ENCODE results near the gene AEBP1. TPM values are rescaled to one million over a fixed set of nuclear protein-coding genes. Genes with fewer than 3 reads are reported as not detected.

The AEBP1 gene
- total RNA-seq, 1 donor from 2014 or later: 21.7 TPM

- intact Hi-C loops (cut with micrococcal nuclease): no loop called here
- Mint-ChIP-seq H3K27me3 (no peaks in the 10 kb centered on the region), H3K4me1 (peaks cover 68% of the 10 kb centered on the region), H3K27ac (peak overlapping the region; percentile 50), H3K36me3 (ENCODE audit: low read depth) (peaks cover 42% of the 10 kb centered on the region), H3K9me3 (no peaks in the 10 kb centered on the region), H3K4me3 (no peak overlapping the region)
- ATAC-seq (ENCODE audit: low read depth): no peak
- TF ChIP-seq, protein P1, sequence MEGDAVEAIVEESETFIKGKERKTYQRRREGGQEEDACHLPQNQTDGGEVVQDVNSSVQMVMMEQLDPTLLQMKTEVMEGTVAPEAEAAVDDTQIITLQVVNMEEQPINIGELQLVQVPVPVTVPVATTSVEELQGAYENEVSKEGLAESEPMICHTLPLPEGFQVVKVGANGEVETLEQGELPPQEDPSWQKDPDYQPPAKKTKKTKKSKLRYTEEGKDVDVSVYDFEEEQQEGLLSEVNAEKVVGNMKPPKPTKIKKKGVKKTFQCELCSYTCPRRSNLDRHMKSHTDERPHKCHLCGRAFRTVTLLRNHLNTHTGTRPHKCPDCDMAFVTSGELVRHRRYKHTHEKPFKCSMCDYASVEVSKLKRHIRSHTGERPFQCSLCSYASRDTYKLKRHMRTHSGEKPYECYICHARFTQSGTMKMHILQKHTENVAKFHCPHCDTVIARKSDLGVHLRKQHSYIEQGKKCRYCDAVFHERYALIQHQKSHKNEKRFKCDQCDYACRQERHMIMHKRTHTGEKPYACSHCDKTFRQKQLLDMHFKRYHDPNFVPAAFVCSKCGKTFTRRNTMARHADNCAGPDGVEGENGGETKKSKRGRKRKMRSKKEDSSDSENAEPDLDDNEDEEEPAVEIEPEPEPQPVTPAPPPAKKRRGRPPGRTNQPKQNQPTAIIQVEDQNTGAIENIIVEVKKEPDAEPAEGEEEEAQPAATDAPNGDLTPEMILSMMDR (IDR thresholded peaks at IDR 0.05): no peak
- DNase-seq: peak; percentile 12
- POLR2A ChIA-PET: interaction anchor here (0.7 to 6.0 kb wide), 2 partner anchors 17 to 18 kb away, joined by 9 to 55 read pairs; partner anchors contain the start of gene DBNL
- CTCF ChIA-PET: no interaction called here
Observed at GRCh38 chr7:44063894-44064651, 40.1 kb upstream of the AEBP1 start.

DNA sequence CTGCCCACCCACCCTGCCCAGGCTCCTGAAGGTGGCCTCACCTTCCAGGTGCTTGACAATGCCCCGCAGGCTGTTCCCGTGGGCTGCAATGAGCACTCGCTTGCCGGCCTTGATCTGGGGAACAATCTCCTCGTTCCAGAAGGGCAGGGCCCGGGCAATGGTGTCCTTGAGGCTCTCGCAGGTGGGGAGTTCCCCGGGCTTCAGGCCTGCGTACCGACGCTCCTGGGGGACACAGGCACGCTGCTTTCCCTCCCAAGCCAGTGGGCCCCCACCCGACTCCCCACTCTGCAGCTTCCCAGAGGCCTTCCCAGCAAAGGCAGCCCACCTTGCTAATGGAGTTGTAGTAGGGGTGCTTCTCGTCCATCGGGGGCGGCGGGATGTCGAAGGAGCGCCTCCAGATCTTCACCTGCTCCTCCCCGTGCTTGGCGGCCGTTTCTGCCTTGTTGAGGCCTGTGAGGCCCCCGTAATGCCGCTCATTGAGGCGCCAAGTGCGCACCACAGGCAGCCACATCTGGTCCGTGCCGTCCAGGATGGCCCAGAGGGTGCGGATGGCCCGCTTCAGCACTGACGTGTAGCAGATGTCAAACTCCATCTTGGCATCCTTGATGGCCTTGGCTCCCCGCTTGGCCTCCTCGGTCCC lies 39.2 kb upstream of the AEBP1 start:
- Mint-ChIP-seq H3K4me1 (peaks cover 66% of the 10 kb centered on the region), H3K27ac (peak overlapping the region; percentile 72), H3K36me3 (ENCODE audit: low read depth) (peaks cover 34% of the 10 kb centered on the region), H3K9me3 (no peaks in the 10 kb centered on the region), H3K27me3 (no peaks in the 10 kb centered on the region), H3K4me3 (peak overlapping the region; percentile 28)
- DNase-seq: peak; percentile 16
- TF ChIP-seq, protein P1 (IDR thresholded peaks at IDR 0.05): no peak
- CTCF ChIA-PET: no interaction called here
- POLR2A ChIA-PET: interaction anchor here (1.0 to 6.0 kb wide), 5 partner anchors 11 to 32 kb away, joined by 3 to 55 read pairs (median 4); partner anchors contain the start of gene DBNL
- ATAC-seq (ENCODE audit: low read depth): peak; percentile 22
- intact Hi-C loops (cut with micrococcal nuclease): no loop called here

GRCh38 chr7:44065431-44066110 lies 38.6 kb upstream of the AEBP1 start, which contains the start of gene PGAM2:
TSS of gene PGAM2 (minus strand) at chr7:44065567. CDS start at chr7:44065529, 38 bp downstream.
- peak; percentile 32 for ATAC-seq (ENCODE audit: low read depth)
- Mint-ChIP-seq H3K36me3 (ENCODE audit: low read depth) (peaks cover 27% of the 10 kb centered on the region), H3K4me1 (peaks cover 65% of the 10 kb centered on the region), H3K27me3 (no peaks in the 10 kb centered on the region), H3K27ac (peak within 1 kb of the TSS; percentile 72), H3K9me3 (no peaks in the 10 kb centered on the region), H3K4me3 (peak within 1 kb of the TSS; percentile 28)
- ChIA-PET CTCF (no interaction called here), POLR2A (interaction anchor here (1.0 to 6.0 kb wide), 6 partner anchors 9 to 32 kb away, joined by 3 to 55 read pairs (median 4); partner anchors contain the start of gene DBNL)
- TF ChIP-seq, protein P1 (IDR thresholded peaks at IDR 0.05): no peak
- intact Hi-C loops (cut with micrococcal nuclease): no loop called here
- no peak for DNase-seq

DNA sequence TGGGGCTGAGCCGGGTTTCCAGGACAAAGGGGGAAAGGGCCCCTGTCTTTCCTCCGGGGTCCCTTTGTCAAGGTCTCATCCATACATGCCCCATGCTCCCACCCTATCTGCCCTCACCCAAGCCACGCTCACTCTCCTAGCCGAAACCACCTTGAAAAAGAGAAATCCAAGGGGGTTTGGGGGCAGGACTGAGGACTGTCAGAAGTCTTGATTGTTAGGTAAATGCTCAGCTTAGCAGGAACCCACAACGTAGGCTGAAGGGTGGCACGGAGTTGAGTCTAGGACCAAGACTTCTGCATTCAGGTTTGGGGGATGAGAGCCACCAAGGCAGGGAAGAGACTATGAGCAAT lies 38.1 kb upstream of the AEBP1 start:
- H3K9me3 Mint-ChIP-seq: no peaks in the 10 kb centered on the region
- ATAC-seq (ENCODE audit: low read depth) (peak; percentile 8), DNase-seq (no peak)
- peaks cover 24% of the 10 kb centered on the region for H3K36me3 Mint-ChIP-seq (ENCODE audit: low read depth)
- H3K4me3 Mint-ChIP-seq: no peak overlapping the region
- no peaks in the 10 kb centered on the region for H3K27me3 Mint-ChIP-seq
- TF ChIP-seq, protein P1 (IDR thresholded peaks at IDR 0.05): no peak
- ChIA-PET CTCF (no interaction called here), POLR2A (interaction anchor here (0.6 to 6.0 kb wide), 8 partner anchors 9 to 35 kb away, joined by 3 to 55 read pairs (median 4); partner anchors contain the start of gene DBNL)
- H3K27ac Mint-ChIP-seq: peak overlapping the region; percentile 72
- intact Hi-C loops (cut with micrococcal nuclease): no loop called here
- H3K4me1 Mint-ChIP-seq: peaks cover 66% of the 10 kb centered on the region

Data from activated B cell treated with CpG ODN at 0.5 μM for 24 hours (primary cell).